WI38 (cell line): ENCODE results near the gene MYO9B.

ENCODE experiments used
- H3K4me3 ChIP-seq: 2 replicates; pipeline ENCODE4 v1.5.1; 2011; ENCODE audit warnings: low read depth, mild to moderate bottlenecking, control low read depth, low read length
- CTCF ChIP-seq: IDR thresholded peaks from 2 replicates; pipeline ENCODE4 v1.5.1; 2012; ENCODE audit warnings: low read depth, mild to moderate bottlenecking, control low read depth, low read length

The MYO9B gene

DNA sequence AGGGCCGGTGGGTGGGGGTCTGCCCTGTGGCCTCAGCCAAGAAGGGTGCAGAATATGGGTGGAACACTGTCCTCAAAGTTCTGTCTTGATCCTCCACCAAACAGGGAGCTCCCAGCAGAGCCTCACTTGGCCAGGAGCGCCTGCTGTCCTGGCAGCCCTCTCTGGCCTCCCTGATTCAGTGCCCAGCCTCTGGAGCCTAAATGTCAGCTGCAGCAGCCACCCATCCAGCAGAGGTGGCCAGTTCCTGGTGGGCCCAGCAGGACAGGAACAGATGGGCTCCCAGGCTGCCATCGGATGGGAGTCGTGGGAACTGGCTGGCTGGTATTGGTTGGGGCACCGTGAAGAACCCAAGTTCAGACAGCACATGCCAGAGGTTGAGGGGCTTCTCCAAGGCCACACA lies 137.8 kb downstream of the MYO9B start:
- no peak for TF ChIP-seq CTCF
- H3K4me3 ChIP-seq: no peak overlapping the region

DNA sequence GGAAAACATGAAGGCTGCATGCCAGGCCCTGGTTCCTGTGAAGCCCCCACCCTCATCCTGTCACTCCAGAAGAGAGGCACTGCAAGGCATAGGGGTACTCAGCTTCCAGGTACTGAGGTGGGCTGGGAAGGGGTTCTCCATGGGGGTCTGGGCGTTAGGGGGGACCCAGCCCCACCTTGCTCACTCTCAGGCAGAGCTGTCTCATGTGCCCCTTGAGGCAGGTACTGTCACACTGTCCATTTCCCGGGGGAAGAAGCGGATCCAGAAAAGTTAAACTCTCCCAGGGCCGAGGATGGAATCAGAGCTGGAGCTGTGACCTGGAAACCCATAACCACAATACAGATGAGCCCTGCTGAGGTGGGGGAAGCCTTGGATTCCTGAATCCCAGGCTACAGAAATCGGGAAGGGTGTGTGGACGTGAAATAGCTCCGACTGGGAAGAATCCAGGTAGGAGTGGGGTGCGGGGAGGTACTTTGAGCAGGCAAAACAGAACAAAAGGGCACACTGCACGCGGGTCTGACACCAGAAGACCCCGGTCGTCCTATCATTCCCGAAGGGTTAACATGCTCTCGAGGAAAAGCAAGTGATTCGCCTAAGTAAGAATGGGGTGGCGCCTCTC lies 139.0 kb downstream of the MYO9B start:
- peak overlapping the region; percentile 68 for H3K4me3 ChIP-seq
- TF ChIP-seq CTCF: no peak

DNA sequence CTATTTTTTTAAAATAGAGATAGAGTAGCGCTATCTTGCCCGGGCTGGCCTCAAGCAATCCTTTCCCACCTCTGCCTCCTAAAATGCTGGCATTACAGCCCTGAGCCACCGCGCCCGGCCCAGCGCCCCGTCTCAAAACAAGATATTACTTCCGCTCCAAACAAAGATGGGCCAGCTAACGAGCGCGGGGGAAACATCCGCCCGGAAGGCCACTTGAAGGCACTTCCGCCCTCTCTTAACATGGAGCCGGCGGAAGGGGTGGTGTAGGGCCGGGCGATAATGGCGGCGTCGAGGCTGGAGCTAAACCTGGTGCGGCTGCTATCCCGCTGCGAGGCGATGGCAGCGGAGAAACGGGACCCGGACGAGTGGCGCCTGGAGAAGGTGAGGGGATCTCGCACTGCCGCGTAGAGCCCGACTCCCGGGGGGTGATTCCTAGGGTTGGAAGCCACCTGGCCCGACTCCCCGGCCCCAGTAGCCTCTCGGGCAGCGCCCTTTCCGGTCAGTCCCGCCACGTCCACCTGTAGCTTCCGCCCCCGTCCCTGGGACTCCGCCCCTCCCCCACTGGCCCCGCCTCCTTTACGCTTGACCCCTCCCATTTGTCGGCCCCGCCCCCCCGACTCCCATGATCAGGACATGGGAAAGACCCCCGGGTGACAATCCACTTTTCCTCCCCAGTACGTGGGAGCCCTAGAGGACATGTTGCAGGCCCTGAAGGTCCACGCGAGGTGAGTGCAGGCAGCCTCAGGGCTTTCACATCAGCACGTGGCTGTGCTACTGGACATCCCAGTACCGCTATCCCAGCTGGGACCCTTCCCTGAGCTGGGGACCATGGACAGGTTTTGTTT lies 139.8 kb downstream of the MYO9B start, which contains the start of gene USE1:
Gene USE1, plus strand, starts transcription at position 231 of the 845 bp plus-strand sequence. Its CDS starts 49 bp downstream, at position 280.
- no peak for TF ChIP-seq CTCF
- H3K4me3 ChIP-seq: peak within 1 kb of the TSS; percentile 68

DNA sequence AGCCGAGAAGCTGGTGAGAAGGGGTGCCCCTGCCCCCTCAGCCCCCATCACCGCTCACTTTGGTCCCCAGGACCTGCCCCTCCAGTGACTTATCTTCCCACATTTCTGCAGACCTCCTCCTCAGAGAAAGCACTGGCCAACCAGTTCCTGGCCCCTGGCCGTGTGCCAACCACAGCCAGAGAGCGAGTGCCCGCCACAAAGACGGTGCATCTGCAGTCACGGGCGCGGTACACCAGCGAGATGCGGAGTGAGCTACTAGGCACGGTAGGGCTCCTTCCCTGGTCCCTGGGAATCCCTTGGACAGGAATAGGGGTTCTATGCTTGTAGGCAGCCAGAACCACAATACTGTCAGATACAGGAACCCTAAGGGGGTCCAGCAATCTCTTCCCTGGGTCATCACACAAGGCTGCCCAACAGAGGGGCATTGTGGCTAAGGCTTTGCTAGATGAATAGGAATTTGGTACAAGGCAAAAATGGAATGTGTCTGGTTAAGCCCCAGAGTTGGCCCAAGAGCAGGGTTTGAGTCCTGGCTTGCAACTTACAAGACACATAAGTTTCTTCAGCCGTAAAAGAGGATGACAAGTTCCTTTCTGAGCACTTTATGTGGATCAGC lies 140.6 kb downstream of the MYO9B start:
- TF ChIP-seq CTCF: no peak
- no peak overlapping the region; the same call in 1 of the 2 replicates for H3K4me3 ChIP-seq

GRCh38 chr19:17219286-17219685 lies 143.7 kb downstream of the MYO9B start:
- H3K4me3 ChIP-seq: no peak overlapping the region
- TF ChIP-seq CTCF: no peak

DNA sequence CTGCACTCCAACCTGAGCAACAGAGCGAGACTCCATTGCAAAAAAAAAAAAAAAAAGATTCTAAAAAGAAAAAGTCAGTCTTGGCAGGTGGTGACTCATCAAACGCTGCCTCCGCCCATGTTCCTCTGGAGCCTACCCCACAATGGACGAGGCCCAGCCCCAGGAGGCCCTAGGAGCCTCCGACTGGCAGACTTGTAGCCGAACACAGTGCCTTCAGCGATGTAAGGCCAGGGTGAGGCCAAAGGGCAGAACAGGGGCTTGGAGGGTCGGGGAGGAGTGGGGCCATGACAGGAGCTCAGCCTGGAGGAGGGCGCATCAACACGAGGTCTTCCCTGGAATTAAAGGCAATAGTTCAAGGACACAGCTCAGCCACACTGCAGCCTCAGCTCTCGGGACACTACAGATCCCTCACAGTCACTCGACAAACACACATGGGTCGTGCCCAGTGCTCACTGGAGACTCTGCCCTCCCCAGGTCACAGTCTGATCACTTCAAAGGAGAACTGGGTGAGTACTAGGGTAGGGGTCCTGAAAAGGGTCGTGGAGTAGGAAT lies 144.7 kb downstream of the MYO9B start:
- H3K4me3 ChIP-seq: no peak overlapping the region
- TF ChIP-seq CTCF: no peak
